Muscle layer of colon (tissue), 2 donors: ENCODE results near the gene PET100.

Experiments
- H3K27ac ChIP-seq: one replicate; pipeline ENCODE4 v1.7.0; 2013; ENCODE audit warnings: low read depth, mild to moderate bottlenecking, low read length, moderate library complexity
- H3K27me3 ChIP-seq, 2 donors: one replicate each; pipeline ENCODE4 v1.7.0; 2013; ENCODE audit warnings: low read length in 2 of 2, mild to moderate bottlenecking in 2 of 2; ENCODE audit not compliant: insufficient read depth in 2 of 2, control insufficient read depth in 1 of 2
- H3K36me3 ChIP-seq: one replicate; pipeline ENCODE4 v1.7.0; 2013; ENCODE audit warnings: mild to moderate bottlenecking, low read length; ENCODE audit not compliant: insufficient read depth
- H3K4me1 ChIP-seq: one replicate; pipeline ENCODE4 v1.7.0; 2013; ENCODE audit warnings: mild to moderate bottlenecking, low read length; ENCODE audit not compliant: insufficient read depth
- H3K4me3 ChIP-seq, 2 donors: one replicate each; pipeline ENCODE4 v1.7.0; 2013; ENCODE audit warnings: low read length in 2 of 2, low read depth in 1 of 2, mild to moderate bottlenecking in 1 of 2, moderate library complexity in 1 of 2
- H3K9ac ChIP-seq: one replicate; pipeline ENCODE4 v1.7.0; 2013; ENCODE audit warnings: low read length
- H3K9me3 ChIP-seq: one replicate; pipeline ENCODE4 v1.7.0; 2013; ENCODE audit warnings: mild to moderate bottlenecking, low read length
- donor health status: abdominal sarcoma.
- donor health status: Adenocarcinoma of cecum.

Gene PET100

DNA sequence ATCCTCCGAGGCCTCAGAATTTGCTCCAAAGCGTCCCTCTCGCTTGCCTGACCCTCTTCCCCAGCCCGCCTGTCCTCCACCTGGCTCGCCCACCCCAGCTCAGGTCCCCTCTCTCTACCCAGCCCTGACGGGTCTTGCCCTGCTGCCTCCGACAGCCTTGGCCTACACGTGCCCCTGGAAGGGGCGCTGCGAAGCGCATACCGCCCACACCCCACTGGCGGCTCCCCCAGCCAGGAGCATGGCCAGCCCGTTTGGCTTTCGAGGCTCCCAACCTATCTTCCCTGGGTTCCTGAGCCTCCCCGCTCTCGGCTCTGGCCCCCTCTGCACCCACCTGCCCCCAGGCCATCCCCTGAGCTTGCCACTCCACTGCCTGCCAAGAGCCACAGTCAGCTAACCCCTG, 4.8 kb upstream of the PET100 start:
- Histone ChIP-seq H3K27me3 (no peaks in the 10 kb centered on the region), H3K9ac (no peak overlapping the region), H3K4me1 (peaks cover 18% of the 10 kb centered on the region), H3K4me3 (no peak overlapping the region), H3K27ac (no peak overlapping the region), H3K36me3 (peaks cover 60% of the 10 kb centered on the region), H3K9me3 (no peaks in the 10 kb centered on the region)

DNA sequence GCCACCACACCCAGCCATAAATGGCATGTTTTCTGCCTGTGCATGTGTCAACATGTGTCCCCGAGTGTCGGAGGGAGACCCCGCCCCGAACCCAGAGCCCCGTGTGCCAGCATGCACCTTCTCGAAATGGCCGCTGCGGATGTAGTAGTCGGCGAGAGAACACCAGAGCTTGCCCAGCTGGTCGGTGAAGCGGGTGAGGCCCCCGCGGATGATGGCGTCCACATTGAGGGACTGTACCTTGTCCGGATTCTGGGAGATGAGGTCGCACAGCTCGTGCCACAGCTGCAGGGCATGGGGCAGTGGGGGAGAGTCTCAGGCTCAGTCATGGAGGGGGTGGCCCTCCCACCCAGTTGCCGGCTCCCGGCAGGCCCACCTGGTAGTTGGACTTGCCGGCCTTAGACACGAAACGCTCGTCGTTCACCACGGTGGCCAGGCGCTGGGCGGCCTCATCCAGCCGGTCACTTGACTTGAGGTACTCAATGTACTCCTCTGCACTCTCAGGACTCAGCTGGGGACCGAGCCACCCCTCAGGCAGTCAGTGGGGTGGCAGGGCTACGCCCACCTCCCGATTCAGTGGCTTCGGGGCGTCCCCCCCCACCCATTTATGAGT, 3.7 kb upstream of the PET100 start:
- H3K4me1 ChIP-seq = peaks cover 28% of the 10 kb centered on the region
- no peak overlapping the region for H3K4me3 ChIP-seq
- H3K27me3 ChIP-seq = no peaks in the 10 kb centered on the region
- H3K36me3 ChIP-seq = peaks cover 52% of the 10 kb centered on the region
- no peaks in the 10 kb centered on the region for H3K9me3 ChIP-seq
- H3K27ac ChIP-seq = no peak overlapping the region
- H3K9ac ChIP-seq = no peak overlapping the region

DNA sequence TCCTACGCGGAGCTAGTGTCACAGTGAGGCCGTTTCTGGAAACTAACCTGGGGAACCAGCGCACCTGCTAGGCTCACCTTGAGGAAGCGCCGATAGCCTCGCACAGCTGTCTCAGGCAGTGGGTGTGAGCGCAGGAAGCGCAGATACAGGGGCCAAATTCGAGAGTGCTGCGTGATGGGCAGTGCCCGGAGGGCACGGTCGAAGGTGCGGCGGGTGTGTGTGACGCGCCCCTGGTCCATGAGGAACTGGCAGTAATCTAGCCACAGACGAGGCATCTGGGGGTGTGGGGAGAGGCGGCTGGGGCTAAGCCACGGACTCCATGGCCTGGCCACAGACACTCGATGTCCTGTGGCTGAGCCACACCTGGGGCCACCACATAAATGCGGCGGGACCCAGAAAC, 2.4 kb upstream of the PET100 start:
- Histone ChIP-seq H3K27ac (no peak overlapping the region), H3K4me1 (peaks cover 29% of the 10 kb centered on the region), H3K9me3 (no peaks in the 10 kb centered on the region), H3K27me3 (no peaks in the 10 kb centered on the region), H3K9ac (no peak overlapping the region), H3K4me3 (no peak overlapping the region), H3K36me3 (peaks cover 44% of the 10 kb centered on the region)

DNA sequence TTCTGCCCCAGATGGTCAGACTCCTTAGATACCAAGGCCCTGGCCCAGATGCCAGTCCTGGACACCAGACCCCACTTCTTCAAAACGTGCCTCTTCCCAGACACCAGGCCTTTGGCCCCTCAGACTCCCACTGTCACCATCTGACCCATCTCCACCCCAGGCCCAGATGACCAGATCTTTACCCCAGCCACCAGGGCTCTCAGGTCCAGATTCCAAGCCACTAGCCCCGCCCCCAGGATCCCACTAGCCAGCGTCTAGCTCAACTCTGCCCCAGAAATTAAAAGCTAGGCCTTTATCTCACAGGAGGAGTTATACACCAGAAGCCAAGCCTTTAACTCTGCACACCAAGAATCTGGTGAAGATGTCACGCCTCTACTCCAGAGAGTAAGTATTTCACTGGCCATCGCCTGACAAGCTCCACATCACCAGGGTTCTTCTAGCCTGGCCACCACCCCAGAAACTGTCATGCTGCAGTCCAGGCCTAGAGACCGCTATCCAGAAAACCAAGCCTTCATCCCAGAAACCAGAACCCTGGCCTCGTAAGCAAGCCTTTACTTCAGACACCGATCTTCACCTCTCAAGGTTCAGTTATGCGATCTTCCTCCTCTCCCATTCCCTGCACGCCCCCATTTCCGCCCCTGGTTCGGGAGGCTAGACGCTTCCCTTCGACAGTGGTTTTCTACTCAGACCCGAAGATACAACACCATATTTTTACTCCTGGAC, 843 bp upstream of the PET100 start:
- peaks cover 29% of the 10 kb centered on the region for H3K4me1 ChIP-seq
- H3K36me3 ChIP-seq = peaks cover 28% of the 10 kb centered on the region

DNA sequence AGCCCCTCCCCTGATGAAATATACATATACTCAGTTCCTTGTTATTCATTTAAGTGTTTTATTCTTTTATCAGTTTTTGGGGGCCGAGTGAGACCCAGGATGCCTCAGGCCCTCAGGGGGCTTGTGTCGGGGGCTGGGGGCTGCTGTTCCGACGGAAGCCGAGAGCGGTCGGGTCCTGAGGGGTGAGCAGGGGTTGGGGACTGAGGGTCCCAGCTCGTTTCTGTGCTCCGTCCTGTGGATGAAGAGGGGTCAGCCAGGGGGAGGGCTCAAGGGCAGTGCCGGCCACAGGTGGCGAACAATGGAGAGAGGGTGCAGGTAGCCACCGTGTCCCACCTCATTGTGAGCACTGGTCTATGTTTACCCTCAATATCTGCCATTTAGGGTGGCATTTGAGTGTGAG, 2.0 kb downstream of the PET100 start:
- Histone ChIP-seq H3K9me3 (no peaks in the 10 kb centered on the region), H3K9ac (no peak overlapping the region), H3K36me3 (peaks cover 9% of the 10 kb centered on the region), H3K27me3 (peaks cover 0 to 11% of the 10 kb centered on the region in 2 donors), H3K4me1 (peaks cover 29% of the 10 kb centered on the region), H3K27ac (no peak overlapping the region), H3K4me3 (no peak overlapping the region)

More for the DNA sequence above, 843 bp upstream of the PET100 start:
- Histone ChIP-seq H3K9ac (peak overlapping the region; percentile 99), H3K27me3 (no peaks in the 10 kb centered on the region), H3K4me3 (peak overlapping the region; percentile 81 to 100), H3K27ac (peak overlapping the region; percentile 79), H3K9me3 (no peaks in the 10 kb centered on the region)

DNA sequence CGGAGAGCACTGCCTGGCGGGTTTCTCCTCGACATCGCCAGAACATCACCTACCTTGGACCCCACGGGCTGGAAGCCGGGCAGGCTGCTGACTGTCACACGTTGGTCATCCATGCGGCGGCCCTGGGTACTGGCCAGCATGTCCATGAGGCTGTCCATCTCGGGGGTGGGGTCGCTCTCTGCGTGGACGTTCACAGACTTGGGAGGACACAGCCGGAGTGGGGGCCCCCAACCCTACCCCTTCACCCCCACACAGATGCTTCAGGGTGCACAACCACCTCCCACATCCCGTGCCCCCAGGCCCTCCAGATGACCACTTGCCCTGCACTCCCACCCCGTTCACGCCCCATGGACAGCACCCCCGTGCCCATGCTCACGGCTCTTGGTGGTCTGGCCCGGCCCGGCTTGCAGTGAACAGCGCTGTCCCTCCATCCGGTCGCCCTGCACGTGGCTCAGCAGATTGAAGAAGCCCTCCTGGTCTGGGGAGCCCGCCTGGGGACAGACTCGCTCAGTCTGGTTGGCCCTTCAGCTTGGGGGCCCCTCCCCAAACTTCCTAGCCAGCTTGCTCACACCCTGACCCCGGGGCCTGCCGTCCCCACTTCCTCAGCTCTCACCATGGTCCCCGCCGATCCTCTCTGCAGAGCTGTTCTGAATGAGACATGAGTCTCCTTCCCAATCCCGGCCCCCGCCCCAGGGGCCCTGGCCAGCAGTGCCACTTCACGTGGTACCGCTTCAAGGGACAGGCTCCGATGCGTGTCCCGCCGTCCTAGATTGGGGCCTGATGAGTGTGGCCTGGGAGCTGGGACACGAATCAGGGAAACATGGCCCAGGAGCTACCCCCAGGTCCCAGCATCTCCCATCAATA, 3.0 kb downstream of the PET100 start:
- Histone ChIP-seq H3K36me3 (peaks cover 3% of the 10 kb centered on the region), H3K9ac (no peak overlapping the region), H3K27me3 (peaks cover 0 to 18% of the 10 kb centered on the region in 2 donors), H3K4me1 (peaks cover 24% of the 10 kb centered on the region), H3K9me3 (no peaks in the 10 kb centered on the region), H3K27ac (no peak overlapping the region), H3K4me3 (no peak overlapping the region)

DNA sequence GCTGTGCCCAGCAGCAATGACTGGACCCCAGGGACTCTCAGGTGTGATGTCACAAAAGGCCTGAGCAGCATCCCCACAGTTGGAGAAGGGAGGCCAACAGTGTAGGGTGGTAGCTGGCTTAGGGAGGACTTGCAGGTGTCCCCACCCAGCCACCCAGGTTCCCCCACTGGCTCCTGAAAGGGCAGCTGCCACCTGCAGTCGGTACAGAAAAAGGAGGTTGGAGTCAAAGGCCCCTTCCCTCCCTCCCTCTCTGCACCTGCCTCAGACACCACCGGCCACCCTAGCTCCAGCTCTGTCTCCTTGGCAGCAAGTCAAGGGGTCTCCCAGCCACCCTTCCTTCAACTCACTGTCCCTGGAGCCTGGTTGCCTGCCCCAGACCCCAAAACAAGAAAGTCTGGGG, 4.1 kb downstream of the PET100 start, which contains the start of gene PCP2:
TSS of gene PCP2 (minus strand) at position 22 of the 400 bp plus-strand sequence. CDS start 262 bp downstream, outside the sequence.
- Histone ChIP-seq H3K27me3 (peaks cover 0 to 26% of the 10 kb centered on the region in 2 donors), H3K36me3 (peaks cover 3% of the 10 kb centered on the region), H3K4me1 (peaks cover 12% of the 10 kb centered on the region), H3K9ac (no peak within 1 kb of the TSS), H3K4me3 (no peak within 1 kb of the TSS), H3K27ac (no peak within 1 kb of the TSS), H3K9me3 (no peaks in the 10 kb centered on the region)

DNA sequence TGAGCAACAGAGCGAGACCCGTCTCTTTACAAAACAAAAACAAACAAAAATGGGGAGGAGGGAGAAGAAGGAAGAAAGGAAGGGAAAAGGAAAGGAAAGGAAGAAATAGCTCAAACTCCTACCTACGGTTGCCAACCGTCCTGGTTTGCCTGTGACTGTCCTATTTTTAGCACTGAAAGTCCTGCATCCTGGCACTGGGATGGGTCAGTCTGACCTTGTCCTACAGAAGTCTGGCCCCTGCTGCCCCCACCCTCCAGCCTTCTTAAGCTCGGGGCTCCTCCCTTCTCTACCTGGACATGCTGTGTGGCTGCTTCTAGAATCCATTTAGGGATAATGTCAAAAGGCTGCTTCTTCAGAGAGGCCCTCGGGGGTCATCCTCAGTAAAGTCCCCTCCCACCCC, 6.1 kb downstream of the PET100 start:
- Histone ChIP-seq H3K27me3 (peaks cover 8 to 38% of the 10 kb centered on the region in 2 donors), H3K4me1 (peaks cover 4% of the 10 kb centered on the region), H3K4me3 (no peak overlapping the region), H3K9ac (no peak overlapping the region), H3K9me3 (no peaks in the 10 kb centered on the region), H3K27ac (no peak overlapping the region), H3K36me3 (peaks cover 3% of the 10 kb centered on the region)

DNA sequence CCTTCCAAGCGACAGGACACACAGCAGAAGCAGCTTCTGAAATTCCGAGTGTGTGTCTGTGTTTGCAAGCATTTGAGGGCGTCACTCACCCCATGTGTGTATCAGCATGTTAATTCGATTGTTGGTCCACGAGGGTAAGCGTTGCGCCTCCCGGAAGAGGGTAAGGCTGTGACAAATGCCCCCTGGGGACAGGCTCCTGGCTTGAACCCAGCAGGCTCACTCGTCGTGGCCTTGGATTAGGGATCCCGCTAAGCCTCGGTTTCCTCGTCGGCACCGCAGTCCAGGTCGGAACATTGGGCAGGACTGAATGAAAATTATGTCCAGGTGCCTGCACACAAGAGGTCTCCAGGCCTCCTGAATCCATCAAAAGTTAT, 6.7 kb downstream of the PET100 start:
- no peak overlapping the region for H3K4me3 ChIP-seq
- no peak overlapping the region for H3K9ac ChIP-seq
- H3K4me1 ChIP-seq = no peaks in the 10 kb centered on the region
- H3K36me3 ChIP-seq = peaks cover 3% of the 10 kb centered on the region
- H3K27ac ChIP-seq = no peak overlapping the region
- peaks cover 8 to 38% of the 10 kb centered on the region in 2 donors for H3K27me3 ChIP-seq
- no peaks in the 10 kb centered on the region for H3K9me3 ChIP-seq

DNA sequence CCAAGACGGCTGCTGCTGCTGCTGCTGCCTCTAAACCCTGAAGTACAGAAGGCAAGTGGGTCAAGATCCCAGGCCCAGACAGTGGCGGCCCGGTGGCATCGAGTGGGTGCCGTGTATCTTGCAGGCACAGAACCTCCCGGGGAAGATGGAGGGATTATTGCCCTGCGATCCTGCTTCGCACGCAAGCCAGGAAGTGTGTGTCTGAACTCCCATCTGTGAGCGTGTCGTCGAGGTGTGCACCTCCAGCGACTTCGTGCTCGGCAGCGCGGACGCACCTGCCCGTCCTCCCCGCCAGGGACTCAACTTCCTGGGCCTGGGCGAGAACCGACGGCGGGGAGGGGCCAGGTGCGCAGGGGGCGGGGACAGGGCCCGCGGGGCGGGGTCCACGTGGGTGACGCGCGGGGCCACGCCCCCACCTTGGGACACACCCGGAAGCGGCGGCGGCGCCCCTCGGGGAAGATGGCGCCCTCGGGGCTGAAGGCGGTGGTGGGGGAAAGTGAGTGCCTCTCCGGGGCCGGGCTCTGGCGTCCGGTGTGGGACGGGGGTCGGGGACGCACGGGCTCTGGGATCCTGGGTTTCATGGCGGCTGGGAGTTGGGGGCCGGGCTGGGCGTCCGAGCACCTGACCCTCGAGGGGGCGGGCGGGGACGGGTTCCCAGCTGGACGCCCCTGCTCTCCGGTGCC, 7.2 kb downstream of the PET100 start, which contains the start of gene STXBP2:
TSS of gene STXBP2 (plus strand) at position 420 of the 683 bp plus-strand sequence. CDS start at position 460, 40 bp downstream.
- no peaks in the 10 kb centered on the region for H3K4me1 ChIP-seq
- peaks cover under 1% of the 10 kb centered on the region for H3K36me3 ChIP-seq
- peak within 1 kb of the TSS; percentile 23 for H3K27ac ChIP-seq
- no peak within 1 kb of the TSS for H3K4me3 ChIP-seq
- H3K9me3 ChIP-seq = no peaks in the 10 kb centered on the region
- no peak within 1 kb of the TSS for H3K9ac ChIP-seq
- peaks cover 8 to 38% of the 10 kb centered on the region in 2 donors for H3K27me3 ChIP-seq
